ENCODE measurements around the gene HLA-B.

GRCh38 chr6:31394381-31394780 lies 37.4 kb upstream of the HLA-B start:
- TF ChIP-seq ZNF423 (tag by site-specific recombination; IDR thresholded peaks at IDR 0.05): no peak
- no peak for TF ChIP-seq ZBTB8A (tag by site-specific recombination; IDR thresholded peaks at IDR 0.05)
- TF ChIP-seq, protein P1, sequence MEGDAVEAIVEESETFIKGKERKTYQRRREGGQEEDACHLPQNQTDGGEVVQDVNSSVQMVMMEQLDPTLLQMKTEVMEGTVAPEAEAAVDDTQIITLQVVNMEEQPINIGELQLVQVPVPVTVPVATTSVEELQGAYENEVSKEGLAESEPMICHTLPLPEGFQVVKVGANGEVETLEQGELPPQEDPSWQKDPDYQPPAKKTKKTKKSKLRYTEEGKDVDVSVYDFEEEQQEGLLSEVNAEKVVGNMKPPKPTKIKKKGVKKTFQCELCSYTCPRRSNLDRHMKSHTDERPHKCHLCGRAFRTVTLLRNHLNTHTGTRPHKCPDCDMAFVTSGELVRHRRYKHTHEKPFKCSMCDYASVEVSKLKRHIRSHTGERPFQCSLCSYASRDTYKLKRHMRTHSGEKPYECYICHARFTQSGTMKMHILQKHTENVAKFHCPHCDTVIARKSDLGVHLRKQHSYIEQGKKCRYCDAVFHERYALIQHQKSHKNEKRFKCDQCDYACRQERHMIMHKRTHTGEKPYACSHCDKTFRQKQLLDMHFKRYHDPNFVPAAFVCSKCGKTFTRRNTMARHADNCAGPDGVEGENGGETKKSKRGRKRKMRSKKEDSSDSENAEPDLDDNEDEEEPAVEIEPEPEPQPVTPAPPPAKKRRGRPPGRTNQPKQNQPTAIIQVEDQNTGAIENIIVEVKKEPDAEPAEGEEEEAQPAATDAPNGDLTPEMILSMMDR (tag by site-specific recombination; IDR thresholded peaks at IDR 0.05): no peak
- no peak for TF ChIP-seq ZBTB1 (tag by site-specific recombination; IDR thresholded peaks at IDR 0.05)
- no peak for TF ChIP-seq ZNF473 (tag by site-specific recombination; IDR thresholded peaks at IDR 0.05)
- no peak for TF ChIP-seq ZNF114 (tag by site-specific recombination; IDR thresholded peaks at IDR 0.05)
- TF ChIP-seq ZNF280C (tag by site-specific recombination; IDR thresholded peaks at IDR 0.05): no peak

Data from HEK293 (cell line).